Endothelial cell of umbilical vein (primary cell): Measurements from ENCODE around the gene PHKA2. TPM values are rescaled to one million over a fixed set of nuclear protein-coding genes. Genes with fewer than 3 reads are reported as not detected.

ENCODE experiments used
- Bru-seq: library from RNA; stranded (reverse); fragments of 400-500 nt; gene quantifications from one replicate; lab custom pipeline; 2021; lab: Mats Ljungman, UMichigan
- BruChase-seq, 2 experiments: library from RNA; stranded (reverse); fragments of 400-500 nt; gene quantifications; one replicate each; lab custom pipeline; 2021; lab: Mats Ljungman, UMichigan
- BruUV-seq: library from RNA; stranded (reverse); fragments of 400-500 nt; replicated peaks from 2 replicates; lab custom pipeline; 2021; lab: Mats Ljungman, UMichigan
- CTCF ChIA-PET: fragments of 300-600, 350-600 bp; sonication (Branson Sonifier 250); formaldehyde crosslinking; loops from one replicate; lab custom pipeline; 2021; ENCODE audit warnings: antibody characterized with exemption, inconsistent platforms; lab: Charles Lee
- POLR2A ChIA-PET: fragments of 300-600, 350-600 bp; sonication (Branson Sonifier 250); formaldehyde crosslinking; loops from one replicate; lab custom pipeline; 2021; ENCODE audit warnings: antibody characterized with exemption, inconsistent platforms; lab: Charles Lee
- DNase-seq: peaks from one replicate; pipeline ENCODE4 v3.0.0-alpha.2; 2011; ENCODE audit warnings: low read depth, low spot score
- FAIRE-seq: peaks from 2 replicates; lab custom pipeline; 2011; peaks lifted over from hg19 to GRCh38; lab: Jason Lieb, UNC
- H2AFZ ChIP-seq: 2 replicates; pipeline ENCODE4 v1.6.0; 2012; ENCODE audit warnings: low read depth, low read length, control low read depth, inconsistent platforms
- H3K27ac ChIP-seq: 2 replicates; pipeline ENCODE4 v1.5.1; 2011; ENCODE audit warnings: low read depth, mild to moderate bottlenecking, control low read depth, low read length, moderate library complexity; ENCODE audit not compliant: insufficient read depth
- H3K27me3 ChIP-seq, 2 experiments: 2 replicates each; pipeline versions ENCODE4 v1.6.0 to v1.6.1; 2011; ENCODE audit warnings: low read length in 2 of 2, mixed read lengths in 1 of 2; ENCODE audit not compliant: control insufficient read depth in 2 of 2, insufficient read depth in 2 of 2
- H3K36me3 ChIP-seq, 2 experiments: 2 replicates in 1 of 2; 3 replicates in 1 of 2; pipeline ENCODE4 v1.5.1; 2011; ENCODE audit warnings: low read length in 2 of 2, mild to moderate bottlenecking in 1 of 2, moderate library complexity in 1 of 2; ENCODE audit not compliant: control insufficient read depth in 2 of 2, insufficient read depth in 2 of 2; ENCODE audit errors: extremely low read depth in 1 of 2
- H3K4me1 ChIP-seq: 3 replicates; pipeline ENCODE4 v1.5.1; 2011; ENCODE audit warnings: mild to moderate bottlenecking, low read length; ENCODE audit not compliant: control insufficient read depth, insufficient read depth; ENCODE audit errors: extremely low read depth
- H3K4me2 ChIP-seq: 2 replicates; pipeline ENCODE4 v1.6.1; 2011; ENCODE audit warnings: low read length, control low read depth, mixed read lengths; ENCODE audit not compliant: insufficient read depth
- H3K4me3 ChIP-seq, 3 experiments: fragments of 200-600 bp in 1 of 3; sonication (generic), shearing (Covaris generic) in 1 of 3; replicated peaks in 1 of 3; 2 replicates each; pipeline ENCODE4 v1.5.1; 2011 to 2016; ENCODE audit warnings: control low read depth in 3 of 3, low read length in 3 of 3, mild to moderate bottlenecking in 2 of 3, inconsistent platforms in 1 of 3, low read depth in 1 of 3, moderate library complexity in 1 of 3; ENCODE audit not compliant: insufficient read depth in 1 of 3
- H3K79me2 ChIP-seq: 2 replicates; pipeline ENCODE4 v1.6.0; 2012; ENCODE audit warnings: low read length, inconsistent platforms; ENCODE audit not compliant: control insufficient read depth, insufficient read depth
- H3K9ac ChIP-seq: replicated peaks from 2 replicates; pipeline ENCODE3; 2011; ENCODE audit warnings: low read length, control low read depth; ENCODE audit not compliant: insufficient read depth; ENCODE audit errors: extremely low read depth
- H3K9me1 ChIP-seq: replicated peaks from 3 replicates; pipeline ENCODE4 v1.6.0; 2011; ENCODE audit warnings: mild to moderate bottlenecking, low read length; ENCODE audit not compliant: control insufficient read depth, insufficient read depth; ENCODE audit errors: extremely low read depth
- H3K9me3 ChIP-seq: replicated peaks from 2 replicates; pipeline ENCODE4 v1.5.1; 2012; ENCODE audit warnings: low read length, inconsistent platforms; ENCODE audit not compliant: control insufficient read depth, insufficient read depth
- H4K20me1 ChIP-seq: replicated peaks from 2 replicates; pipeline ENCODE3; 2011; ENCODE audit warnings: mild to moderate bottlenecking, low read length; ENCODE audit not compliant: control insufficient read depth, insufficient read depth; ENCODE audit errors: extremely low read depth
- dilution Hi-C: fragments of 300-500 bp; cut with MboI; formaldehyde crosslinking; loops from one replicate; pipeline ENCODE4 v1.15.0; 2019; ENCODE audit warnings: low sequenced_read_pairs; ENCODE audit not compliant: extremely low pct_ligation_motif_present
- intact Hi-C: fragments of 100-400 bp; cut with micrococcal nuclease; formaldehyde crosslinking; loops from one replicate; pipeline ENCODE4 v1.10.0; 2022
- long read RNA-seq: library from polyadenylated mRNA; stranded (forward); transcript quantifications from one replicate; pipeline ENCODE4 v2.0.0, GENCODE V29; 2021
- polyA minus RNA-seq, 3 experiments: library from RNA; depleted of rRNA, polyadenylated mRNA; stranded (reverse); fragments of >200 nt; gene quantifications; 1 replicate in 1 of 3; 2 replicates in 2 of 3; pipeline ENCODE4 v1.2.3, GENCODE V29; 2011
- polyA plus RNA-seq, 4 experiments: library from polyadenylated mRNA; depleted of rRNA in 3 of 4; stranded (reverse) in 3 of 4; unstranded in 1 of 4; fragments of >200 nt; gene quantifications; 2 replicates each; pipeline versions ENCODE4 v1.2.1 to v1.2.3, GENCODE V29; 2011 to 2012; ENCODE audit warnings: missing spikeins in 1 of 4
- total RNA-seq: library from RNA; stranded (reverse); gene quantifications from 2 replicates; pipeline ENCODE4 v1.2.3, GENCODE V29; 2021
- TF ChIP-seq, protein P1 (sequence below), 2 donors: IDR thresholded peaks; 1 replicate in 1 of 2; 2 replicates in 1 of 2; pipeline ENCODE4 v1.5.1; 2011; ENCODE audit warnings: low read length in 2 of 2, mild to moderate bottlenecking in 2 of 2, moderate library complexity in 2 of 2, control low read depth in 1 of 2, inconsistent platforms in 1 of 2, low read depth in 1 of 2; ENCODE audit not compliant: insufficient read depth in 1 of 2; ENCODE audit errors: extremely low read depth in 1 of 2

PHKA2 gene, protein sequence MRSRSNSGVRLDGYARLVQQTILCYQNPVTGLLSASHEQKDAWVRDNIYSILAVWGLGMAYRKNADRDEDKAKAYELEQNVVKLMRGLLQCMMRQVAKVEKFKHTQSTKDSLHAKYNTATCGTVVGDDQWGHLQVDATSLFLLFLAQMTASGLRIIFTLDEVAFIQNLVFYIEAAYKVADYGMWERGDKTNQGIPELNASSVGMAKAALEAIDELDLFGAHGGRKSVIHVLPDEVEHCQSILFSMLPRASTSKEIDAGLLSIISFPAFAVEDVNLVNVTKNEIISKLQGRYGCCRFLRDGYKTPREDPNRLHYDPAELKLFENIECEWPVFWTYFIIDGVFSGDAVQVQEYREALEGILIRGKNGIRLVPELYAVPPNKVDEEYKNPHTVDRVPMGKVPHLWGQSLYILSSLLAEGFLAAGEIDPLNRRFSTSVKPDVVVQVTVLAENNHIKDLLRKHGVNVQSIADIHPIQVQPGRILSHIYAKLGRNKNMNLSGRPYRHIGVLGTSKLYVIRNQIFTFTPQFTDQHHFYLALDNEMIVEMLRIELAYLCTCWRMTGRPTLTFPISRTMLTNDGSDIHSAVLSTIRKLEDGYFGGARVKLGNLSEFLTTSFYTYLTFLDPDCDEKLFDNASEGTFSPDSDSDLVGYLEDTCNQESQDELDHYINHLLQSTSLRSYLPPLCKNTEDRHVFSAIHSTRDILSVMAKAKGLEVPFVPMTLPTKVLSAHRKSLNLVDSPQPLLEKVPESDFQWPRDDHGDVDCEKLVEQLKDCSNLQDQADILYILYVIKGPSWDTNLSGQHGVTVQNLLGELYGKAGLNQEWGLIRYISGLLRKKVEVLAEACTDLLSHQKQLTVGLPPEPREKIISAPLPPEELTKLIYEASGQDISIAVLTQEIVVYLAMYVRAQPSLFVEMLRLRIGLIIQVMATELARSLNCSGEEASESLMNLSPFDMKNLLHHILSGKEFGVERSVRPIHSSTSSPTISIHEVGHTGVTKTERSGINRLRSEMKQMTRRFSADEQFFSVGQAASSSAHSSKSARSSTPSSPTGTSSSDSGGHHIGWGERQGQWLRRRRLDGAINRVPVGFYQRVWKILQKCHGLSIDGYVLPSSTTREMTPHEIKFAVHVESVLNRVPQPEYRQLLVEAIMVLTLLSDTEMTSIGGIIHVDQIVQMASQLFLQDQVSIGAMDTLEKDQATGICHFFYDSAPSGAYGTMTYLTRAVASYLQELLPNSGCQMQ
- 16.7 and 19.9 TPM in 2 replicates for total RNA-seq
- 17.1 and 18.8 TPM in 2 replicates for polyA plus RNA-seq
- polyA plus RNA-seq (2011; cell fraction: cytosol; rRNA removed): 9.0 and 9.3 TPM in 2 replicates
- polyA plus RNA-seq (2011; cell fraction: nucleus; rRNA removed): 124 and 140 TPM in 2 replicates
- 12.7 and 14.3 TPM in 2 replicates for polyA plus RNA-seq (2012)
- polyA minus RNA-seq: 34.7 and 36.6 TPM in 2 replicates
- polyA minus RNA-seq (2011; cell fraction: cytosol; rRNA and poly(A)+ RNA removed): 15.4 TPM
- 43.7 and 50.4 TPM in 2 replicates for polyA minus RNA-seq (2011; cell fraction: nucleus; rRNA and poly(A)+ RNA removed)
- Bru-seq, nascent RNA: percentile 49 among the genes with signal in this experiment
- percentile 46 among the genes with signal in this experiment for BruChase-seq, experiment 1, labeled RNA remaining after a 6-hour chase
- BruChase-seq, experiment 2, labeled RNA remaining after a 2-hour chase: percentile 52 among the genes with signal in this experiment
- long read RNA-seq, full-length matches to known transcripts: 6 of 11 reads
- long read RNA-seq, partial matches to known transcripts: 0 of 11 reads
- long read RNA-seq, other reads (novel, unspliced or antisense): 5 of 11 reads

GRCh38 chrX:18983666-18984380, at the start of gene PHKA2:
Gene PHKA2, minus strand, starts transcription at chrX:18984114. Its CDS starts 182 bp downstream, at chrX:18983932.
- peak within 1 kb of the TSS; percentile 94 for H2AFZ ChIP-seq
- H3K27me3 ChIP-seq: no peaks in the 10 kb centered on the region
- intact Hi-C loops: loop anchor here (1.0 to 5.0 kb wide), 5 partner anchors 97 to 1247 kb away; partner anchors contain the start of genes CDKL5, PDHA1 and SCML1
- peaks cover 16% of the 10 kb centered on the region for H3K4me1 ChIP-seq
- no peaks in the 10 kb centered on the region for H3K9me1 ChIP-seq
- peak within 1 kb of the TSS; percentile 82 for H3K9ac ChIP-seq
- BruUV-seq: no TSS peak
- CTCF ChIA-PET: no interaction called here
- H3K36me3 ChIP-seq: no peaks in the 10 kb centered on the region
- peak within 1 kb of the TSS; percentile 75 for H3K27ac ChIP-seq
- TF ChIP-seq, protein P1, sequence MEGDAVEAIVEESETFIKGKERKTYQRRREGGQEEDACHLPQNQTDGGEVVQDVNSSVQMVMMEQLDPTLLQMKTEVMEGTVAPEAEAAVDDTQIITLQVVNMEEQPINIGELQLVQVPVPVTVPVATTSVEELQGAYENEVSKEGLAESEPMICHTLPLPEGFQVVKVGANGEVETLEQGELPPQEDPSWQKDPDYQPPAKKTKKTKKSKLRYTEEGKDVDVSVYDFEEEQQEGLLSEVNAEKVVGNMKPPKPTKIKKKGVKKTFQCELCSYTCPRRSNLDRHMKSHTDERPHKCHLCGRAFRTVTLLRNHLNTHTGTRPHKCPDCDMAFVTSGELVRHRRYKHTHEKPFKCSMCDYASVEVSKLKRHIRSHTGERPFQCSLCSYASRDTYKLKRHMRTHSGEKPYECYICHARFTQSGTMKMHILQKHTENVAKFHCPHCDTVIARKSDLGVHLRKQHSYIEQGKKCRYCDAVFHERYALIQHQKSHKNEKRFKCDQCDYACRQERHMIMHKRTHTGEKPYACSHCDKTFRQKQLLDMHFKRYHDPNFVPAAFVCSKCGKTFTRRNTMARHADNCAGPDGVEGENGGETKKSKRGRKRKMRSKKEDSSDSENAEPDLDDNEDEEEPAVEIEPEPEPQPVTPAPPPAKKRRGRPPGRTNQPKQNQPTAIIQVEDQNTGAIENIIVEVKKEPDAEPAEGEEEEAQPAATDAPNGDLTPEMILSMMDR (IDR thresholded peaks at IDR 0.05; ENCODE audit: extremely low read depth in 1 of 2, insufficient read depth in 1 of 2, low read depth in 1 of 2, low read length in 2 of 2): no peak
- dilution Hi-C loops: no loop called here
- H3K4me2 ChIP-seq: peak within 1 kb of the TSS; percentile 91
- H3K4me3 ChIP-seq: peak within 1 kb of the TSS; percentile 61 to 84 (median 84)
- FAIRE-seq: peak; percentile 83
- H3K79me2 ChIP-seq: no peaks in the 10 kb centered on the region
- DNase-seq: no peak
- POLR2A ChIA-PET: no interaction called here
- H4K20me1 ChIP-seq: no peaks in the 10 kb centered on the region
- H3K9me3 ChIP-seq: no peaks in the 10 kb centered on the region
